SU-DHL-6 (cell line): ENCODE data around the gene OPTN.

Experiments used
- H2AFZ ChIP-seq: fragments of 200-600 bp; sonication (generic); 2 replicates; pipeline ENCODE4 v1.6.1; 2014; ENCODE audit warnings: low read depth, mild to moderate bottlenecking, moderate library complexity, mixed read lengths, antibody characterized with exemption, low read length; ENCODE audit not compliant: severe bottlenecking
- H3F3A ChIP-seq: fragments of 200-600 bp; shearing (Covaris generic); 2 replicates; pipeline ENCODE4 v1.6.0; 2016; ENCODE audit warnings: antibody characterized with exemption, mild to moderate bottlenecking; ENCODE audit not compliant: insufficient read depth
- H3K27ac ChIP-seq: fragments of 200-600 bp; sonication (generic); 2 replicates; pipeline ENCODE4 v1.5.1; 2016; ENCODE audit warnings: low read depth, mild to moderate bottlenecking, low read length, moderate library complexity, mixed read lengths
- H3K27me3 ChIP-seq: fragments of 200-600 bp; sonication (generic), shearing (Covaris generic); 2 replicates; pipeline ENCODE4 v1.6.0; 2014; ENCODE audit warnings: mild to moderate bottlenecking, low read length
- H3K36me3 ChIP-seq: fragments of 200-600 bp; sonication (generic); 2 replicates; pipeline ENCODE4 v1.6.1; 2014; ENCODE audit warnings: mild to moderate bottlenecking, low read length, mixed read lengths
- H3K4me2 ChIP-seq: fragments of 300-600, 200-600 bp; shearing (Covaris generic), sonication (generic); 2 replicates; pipeline ENCODE4 v1.6.0; 2014; ENCODE audit warnings: low read length, low read depth, mild to moderate bottlenecking; ENCODE audit not compliant: poor library complexity, severe bottlenecking
- H3K4me3 ChIP-seq: fragments of 200-600 bp; sonication (generic); 2 replicates; pipeline ENCODE4 v1.5.1; 2014; ENCODE audit warnings: antibody characterized with exemption, low read length, mild to moderate bottlenecking, mixed read lengths; ENCODE audit not compliant: insufficient read depth, poor library complexity, severe bottlenecking
- H3K79me2 ChIP-seq: fragments of 200-600 bp; sonication (generic); 2 replicates; pipeline ENCODE4 v1.6.1; 2014; ENCODE audit warnings: mild to moderate bottlenecking, low read length, moderate library complexity; ENCODE audit not compliant: insufficient read depth
- H3K9ac ChIP-seq: fragments of 200-600 bp; sonication (generic); 2 replicates; pipeline ENCODE4 v1.7.0; 2014; ENCODE audit warnings: mild to moderate bottlenecking, low read length
- H3K9me2 ChIP-seq: fragments of 200-600 bp; sonication (generic); replicated peaks from 2 replicates; pipeline ENCODE4 v1.6.1; 2014; ENCODE audit warnings: low read length; ENCODE audit not compliant: insufficient read depth
- H3K9me3 ChIP-seq: fragments of 200-600 bp; sonication (generic); 2 replicates; pipeline ENCODE4 v1.6.1; 2014; ENCODE audit warnings: low read length, mixed read lengths; ENCODE audit not compliant: insufficient read depth
- H4K20me1 ChIP-seq: fragments of 200-600 bp; sonication (generic); 2 replicates; pipeline ENCODE4 v1.6.1; 2014; ENCODE audit warnings: low read depth, mild to moderate bottlenecking, antibody characterized with exemption, low read length, moderate library complexity, mixed read lengths
- EZH2phosphoT487 ChIP-seq: fragments of 200-600 bp; sonication (generic), shearing (Covaris generic); conservative IDR thresholded peaks from 2 replicates; pipeline ENCODE4 v1.6.1; 2018; ENCODE audit warnings: mild to moderate bottlenecking, antibody characterized with exemption, low read length, moderate library complexity, mixed read lengths
- TF ChIP-seq, protein P1 (sequence below): fragments of 200-600 bp; sonication (generic); IDR thresholded peaks from one replicate; pipeline ENCODE4 v1.5.1; 2017; ENCODE audit warnings: antibody characterized with exemption, mild to moderate bottlenecking, low read length, moderate library complexity; ENCODE audit not compliant: insufficient read depth, poor library complexity, severe bottlenecking

OPTN gene

DNA sequence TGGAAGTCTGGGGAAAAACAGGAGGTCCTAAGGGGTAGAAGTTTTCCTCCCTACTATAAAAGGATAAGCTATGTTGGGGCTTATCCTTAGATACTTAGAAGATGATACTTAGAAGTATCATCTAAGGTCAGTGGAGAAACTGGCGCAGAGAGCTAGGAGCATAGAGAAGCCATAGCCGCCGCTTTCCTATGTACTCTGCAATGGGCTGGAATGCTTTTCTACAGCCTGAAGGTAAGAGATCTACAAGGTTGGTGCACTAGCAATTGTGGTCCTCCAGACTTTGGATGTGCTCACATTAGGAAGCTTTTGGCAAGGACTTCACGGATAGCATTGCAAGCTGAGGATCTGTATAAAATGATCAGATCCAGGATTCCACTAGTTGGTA lies 12.4 kb upstream of the OPTN start:
- H3K4me3 ChIP-seq: no peak overlapping the region
- H3K79me2 ChIP-seq: no peaks in the 10 kb centered on the region
- H3K9ac ChIP-seq: no peak overlapping the region
- no peaks in the 10 kb centered on the region for H3K36me3 ChIP-seq
- H3K27ac ChIP-seq: no peak overlapping the region
- no peaks in the 10 kb centered on the region for H3K27me3 ChIP-seq
- no peaks in the 10 kb centered on the region for H4K20me1 ChIP-seq
- no peaks in the 10 kb centered on the region for H3F3A ChIP-seq
- no peaks in the 10 kb centered on the region for H3K9me2 ChIP-seq
- H2AFZ ChIP-seq: no peak overlapping the region
- H3K9me3 ChIP-seq: peaks cover 15% of the 10 kb centered on the region; the same call in 1 of the 2 replicates
- no peak overlapping the region for H3K4me2 ChIP-seq
- no peak for TF ChIP-seq EZH2phosphoT487
- TF ChIP-seq, protein P1, sequence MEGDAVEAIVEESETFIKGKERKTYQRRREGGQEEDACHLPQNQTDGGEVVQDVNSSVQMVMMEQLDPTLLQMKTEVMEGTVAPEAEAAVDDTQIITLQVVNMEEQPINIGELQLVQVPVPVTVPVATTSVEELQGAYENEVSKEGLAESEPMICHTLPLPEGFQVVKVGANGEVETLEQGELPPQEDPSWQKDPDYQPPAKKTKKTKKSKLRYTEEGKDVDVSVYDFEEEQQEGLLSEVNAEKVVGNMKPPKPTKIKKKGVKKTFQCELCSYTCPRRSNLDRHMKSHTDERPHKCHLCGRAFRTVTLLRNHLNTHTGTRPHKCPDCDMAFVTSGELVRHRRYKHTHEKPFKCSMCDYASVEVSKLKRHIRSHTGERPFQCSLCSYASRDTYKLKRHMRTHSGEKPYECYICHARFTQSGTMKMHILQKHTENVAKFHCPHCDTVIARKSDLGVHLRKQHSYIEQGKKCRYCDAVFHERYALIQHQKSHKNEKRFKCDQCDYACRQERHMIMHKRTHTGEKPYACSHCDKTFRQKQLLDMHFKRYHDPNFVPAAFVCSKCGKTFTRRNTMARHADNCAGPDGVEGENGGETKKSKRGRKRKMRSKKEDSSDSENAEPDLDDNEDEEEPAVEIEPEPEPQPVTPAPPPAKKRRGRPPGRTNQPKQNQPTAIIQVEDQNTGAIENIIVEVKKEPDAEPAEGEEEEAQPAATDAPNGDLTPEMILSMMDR: no peak

DNA sequence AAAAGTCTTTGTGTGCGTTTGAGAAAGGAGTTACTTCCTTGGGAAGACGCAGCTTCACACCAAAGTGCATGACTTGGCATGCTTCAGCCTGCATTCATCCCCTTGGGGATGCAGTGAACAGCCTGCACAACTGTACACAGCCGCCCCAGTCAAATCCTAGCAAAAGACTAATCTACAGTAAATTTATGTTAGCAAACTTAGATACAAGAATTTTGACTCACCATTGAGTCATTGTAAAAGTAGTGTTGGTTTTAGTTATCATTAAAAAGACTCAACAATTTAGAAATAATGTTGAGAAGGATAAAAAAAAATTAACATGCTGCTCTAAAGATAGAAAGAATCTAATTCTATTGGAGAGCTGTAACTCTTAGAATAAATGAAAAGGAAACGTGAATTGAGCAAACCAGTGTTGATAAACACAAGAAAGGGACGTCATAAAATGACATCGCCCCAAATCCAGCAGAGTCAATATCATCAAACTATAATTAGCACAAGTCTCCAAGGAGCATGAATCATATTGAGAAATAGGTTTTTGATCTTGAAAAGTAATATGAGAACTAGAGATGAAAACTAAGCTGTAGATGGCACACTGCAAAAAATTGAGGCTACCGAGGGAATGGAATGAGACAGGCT lies 11.9 kb upstream of the OPTN start:
- Histone ChIP-seq H3K9me2 (no peaks in the 10 kb centered on the region), H4K20me1 (no peaks in the 10 kb centered on the region), H3K4me2 (no peak overlapping the region), H3K79me2 (no peaks in the 10 kb centered on the region), H3K9me3 (peaks cover 12% of the 10 kb centered on the region; the same call in 1 of the 2 replicates), H3K27me3 (no peaks in the 10 kb centered on the region), H2AFZ (no peak overlapping the region), H3K36me3 (no peaks in the 10 kb centered on the region), H3K9ac (no peak overlapping the region), H3K4me3 (no peak overlapping the region), H3F3A (no peaks in the 10 kb centered on the region), H3K27ac (no peak overlapping the region)
- TF ChIP-seq, protein P1: no peak
- TF ChIP-seq EZH2phosphoT487: no peak

DNA sequence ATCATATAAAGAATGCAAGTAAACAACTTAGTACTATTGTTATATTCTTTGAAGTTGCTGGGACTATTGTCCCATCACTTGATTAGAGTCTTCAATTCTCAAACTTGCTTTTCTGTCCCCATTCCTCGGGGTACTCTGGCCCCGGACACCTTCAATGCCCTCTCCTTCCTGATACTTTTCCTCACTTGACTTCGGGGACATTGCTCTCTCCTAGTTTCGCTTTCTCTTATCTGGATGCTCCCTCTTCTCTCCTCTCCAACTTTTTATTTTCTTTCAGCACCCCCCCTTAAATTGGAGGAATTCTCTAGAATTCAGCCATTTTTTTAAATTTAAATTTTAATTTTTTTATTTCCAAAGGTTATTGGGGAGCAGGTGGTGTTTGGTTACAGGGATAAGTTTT lies 10.6 kb upstream of the OPTN start:
- Histone ChIP-seq H3K4me3 (no peak overlapping the region), H3K27me3 (no peaks in the 10 kb centered on the region), H3K79me2 (no peaks in the 10 kb centered on the region), H3F3A (no peaks in the 10 kb centered on the region), H4K20me1 (no peaks in the 10 kb centered on the region), H2AFZ (no peak overlapping the region), H3K27ac (no peak overlapping the region), H3K4me2 (no peak overlapping the region), H3K36me3 (no peaks in the 10 kb centered on the region), H3K9ac (no peak overlapping the region), H3K9me3 (peaks cover 9% of the 10 kb centered on the region; the same call in 1 of the 2 replicates), H3K9me2 (no peaks in the 10 kb centered on the region)
- TF ChIP-seq, protein P1: no peak
- TF ChIP-seq EZH2phosphoT487: no peak
